ENCODE measurements around the gene RGS10.

Gene RGS10

GRCh38 chr10:119537953-119538630, 4.4 kb downstream of the RGS10 start:
- Histone ChIP-seq H3K27ac (ENCODE audit: extremely low read depth, low read depth, low read length) (no peak overlapping the region), H3K4me3 (ENCODE audit: low read depth, low read length) (no peak overlapping the region), H3K4me1 (ENCODE audit: control insufficient read depth, insufficient read depth, low read length) (peaks cover 8% of the 10 kb centered on the region; the same call in 1 of the 2 replicates), H3K9me3 (ENCODE audit: control insufficient read depth, insufficient read depth, low read depth, low read length) (no peaks in the 10 kb centered on the region), H3K36me3 (ENCODE audit: control insufficient read depth in 2 of 2, insufficient read depth in 1 of 2, low read length in 2 of 2) (no peaks in the 10 kb centered on the region)
- TF ChIP-seq ZNF366 (tag by site-specific recombination; conservative IDR thresholded peaks at IDR 0.05) (peak; percentile 95), GLIS1 (tag by site-specific recombination; IDR thresholded peaks at IDR 0.05) (no peak), ZNF600 (tag by site-specific recombination; IDR thresholded peaks at IDR 0.05) (0 out of 2 replicates have a peak, but pooled peaks have one; percentile 16), WT1 (tag by site-specific recombination; IDR thresholded peaks at IDR 0.05) (0 out of 2 replicates have a peak, but pooled peaks have one; percentile 23), PRDM10 (tag by site-specific recombination; IDR thresholded peaks at IDR 0.05) (peak; percentile 89)
- ChIA-PET CTCF (interaction anchor here (0.9 to 1.7 kb wide), 3 partner anchors 11 to 339 kb away, joined by 3 to 5 read pairs (median 3); no protein-coding TSS in a partner anchor), POLR2A (interaction anchor here (0.9 kb wide), 1 partner anchor 9 kb away, joined by 3 read pairs; no protein-coding TSS in a partner anchor)

- CTCF ChIA-PET = interaction anchor here (0.6 to 1.2 kb wide), 3 partner anchors 9 to 813 kb away, joined by 3 to 10 read pairs (median 3); no protein-coding TSS in a partner anchor
- H3K27ac ChIP-seq (ENCODE audit: extremely low read depth, low read depth, low read length) = no peak overlapping the region
- H3K4me1 ChIP-seq (ENCODE audit: control insufficient read depth, insufficient read depth, low read length) = peaks cover 8% of the 10 kb centered on the region; the same call in 1 of the 2 replicates
- H3K4me3 ChIP-seq (ENCODE audit: low read depth, low read length) = no peak overlapping the region
- no peaks in the 10 kb centered on the region; a peak in 1 of 3 replicates for H3K36me3 ChIP-seq (ENCODE audit: control insufficient read depth in 2 of 2, insufficient read depth in 1 of 2, low read length in 2 of 2)
- POLR2A ChIA-PET = no interaction called here
- H3K9me3 ChIP-seq (ENCODE audit: control insufficient read depth, insufficient read depth, low read depth, low read length) = no peaks in the 10 kb centered on the region
- TF ChIP-seq ZNF530 (tag by site-specific recombination; IDR thresholded peaks at IDR 0.05; ENCODE audit: low read depth) = no peak
- no peak for TF ChIP-seq ZNF26 (tag by site-specific recombination; IDR thresholded peaks at IDR 0.05)
- TF ChIP-seq ELK4 (IDR thresholded peaks at IDR 0.05; ENCODE audit: borderline replicate concordance, low read depth, low read length) = no peak
- TF ChIP-seq KLF10 (tag by site-specific recombination; IDR thresholded peaks at IDR 0.05) = no peak
- no peak for TF ChIP-seq ZNF670 (tag by site-specific recombination; IDR thresholded peaks at IDR 0.05; ENCODE audit: low read depth)
- no peak for TF ChIP-seq TSHZ1 (tag by site-specific recombination; IDR thresholded peaks at IDR 0.05; ENCODE audit: borderline replicate concordance)
Observed at GRCh38 chr10:119536508-119537025, 6.0 kb downstream of the RGS10 start.

Measured in HEK293 (cell line).